ENCODE data around the gene DLGAP4. TPM values are rescaled to one million over a fixed set of nuclear protein-coding genes. Genes with fewer than 3 reads are reported as not detected.
A peak's percentile ranks its signal among the peaks of the same experiment; 100 is the strongest.

Gene DLGAP4
- total and polyA plus RNA-seq, 2 of the 13 experiments (the other 11 are each of a cell fraction or from before 2014, with no cell fraction given) = 15.2 to 26.7 TPM

- TF ChIP-seq IRF1 (CRISPR knock-in tag; IDR thresholded peaks at IDR 0.05; ENCODE audit: low read depth) (no peak), EP300 (IDR thresholded peaks at IDR 0.05; ENCODE audit: low read depth in 2 of 2, low read length in 2 of 2) (peak; percentile 37 to 44), EP300 (CRISPR knock-in tag; IDR thresholded peaks at IDR 0.05; ENCODE audit: borderline replicate concordance) (peak; percentile 59; the same call in 1 of the 2 replicates), GLI4 (CRISPR knock-in tag; IDR thresholded peaks at IDR 0.05; ENCODE audit: borderline replicate concordance) (peak; percentile 92), KMT2B (CRISPR knock-in tag; IDR thresholded peaks at IDR 0.05) (peak; percentile 81), ZFP41 (CRISPR knock-in tag; IDR thresholded peaks at IDR 0.05; ENCODE audit: borderline replicate concordance) (peak; percentile 77; the same call in 1 of the 2 replicates), TAF1 (CRISPR knock-in tag; IDR thresholded peaks at IDR 0.05) (peak; percentile 67; the same call in 1 of the 2 replicates), HDAC1 (CRISPR knock-in tag; IDR thresholded peaks at IDR 0.05) (peak; percentile 84), ZSCAN12 (CRISPR knock-in tag; IDR thresholded peaks at IDR 0.05) (peak; percentile 90; the same call in 1 of the 2 replicates), ZNF264 (CRISPR knock-in tag; IDR thresholded peaks at IDR 0.05) (peak; percentile 74), ZNF484 (CRISPR knock-in tag; IDR thresholded peaks at IDR 0.05; ENCODE audit: borderline replicate concordance, low read depth) (no peak), ZMAT5 (CRISPR knock-in tag; IDR thresholded peaks at IDR 0.05; ENCODE audit: borderline replicate concordance, low read depth) (no peak), NFE2L2 (IDR thresholded peaks at IDR 0.05; ENCODE audit: low read length) (no peak), TARDBP (CRISPR knock-in tag; IDR thresholded peaks at IDR 0.05) (peak; percentile 82), ZNF784 (CRISPR knock-in tag; IDR thresholded peaks at IDR 0.05; ENCODE audit: borderline replicate concordance) (peak; percentile 96), DNMT1 (CRISPR knock-in tag; IDR thresholded peaks at IDR 0.05) (peak; percentile 58; the same call in 1 of the 2 replicates), ZNF468 (CRISPR knock-in tag; IDR thresholded peaks at IDR 0.05) (peak; percentile 77; the same call in 1 of the 2 replicates), ZNF17 (CRISPR knock-in tag; IDR thresholded peaks at IDR 0.05) (no peak), ZNF619 (CRISPR knock-in tag; IDR thresholded peaks at IDR 0.05) (peak; percentile 99), CREB1 (IDR thresholded peaks at IDR 0.05) (peak; percentile 57; the same call in 1 of the 2 replicates), CREB1 (CRISPR knock-in tag; IDR thresholded peaks at IDR 0.05) (no peak), TRIM22 (IDR thresholded peaks at IDR 0.05) (no peak), NCOR1 (IDR thresholded peaks at IDR 0.05; ENCODE audit: borderline replicate concordance, low read length) (peak; percentile 22; the same call in 1 of the 2 replicates), NKX3-1 (CRISPR knock-in tag; IDR thresholded peaks at IDR 0.05) (peak; percentile 28; the same call in 1 of the 2 replicates), ZNF768 (CRISPR knock-in tag; IDR thresholded peaks at IDR 0.05) (no peak; the same call in 1 of the 2 replicates), SIN3A (IDR thresholded peaks at IDR 0.05; ENCODE audit: borderline replicate concordance, low read depth, low read length) (peak; percentile 88), ZFY (CRISPR knock-in tag; IDR thresholded peaks at IDR 0.05) (peak; percentile 94), PTBP1 (IDR thresholded peaks at IDR 0.05; ENCODE audit: low read depth, low read length, poor library complexity, severe bottlenecking) (peak; percentile 59), SOX5 (CRISPR knock-in tag; IDR thresholded peaks at IDR 0.05; ENCODE audit: borderline replicate concordance) (peak; percentile 72; the same call in 1 of the 2 replicates)
These were observed 267.1 kb downstream of the DLGAP4 start, which contains the start of gene TGIF2 (continued) for GRCh38 chr20:36573103-36573797.

Data from HepG2 (cell line).